GM21825 (cell line): ENCODE data around the gene SLC25A29.

Experiments
- ATAC-seq: cut with Tn5 transposase; IDR thresholded peaks from one replicate; pipeline ENCODE4 v1.9.1; 2021; ENCODE audit warnings: mild to moderate bottlenecking, moderate library complexity; ENCODE audit not compliant: unreplicated experiment

The SLC25A29 gene

DNA sequence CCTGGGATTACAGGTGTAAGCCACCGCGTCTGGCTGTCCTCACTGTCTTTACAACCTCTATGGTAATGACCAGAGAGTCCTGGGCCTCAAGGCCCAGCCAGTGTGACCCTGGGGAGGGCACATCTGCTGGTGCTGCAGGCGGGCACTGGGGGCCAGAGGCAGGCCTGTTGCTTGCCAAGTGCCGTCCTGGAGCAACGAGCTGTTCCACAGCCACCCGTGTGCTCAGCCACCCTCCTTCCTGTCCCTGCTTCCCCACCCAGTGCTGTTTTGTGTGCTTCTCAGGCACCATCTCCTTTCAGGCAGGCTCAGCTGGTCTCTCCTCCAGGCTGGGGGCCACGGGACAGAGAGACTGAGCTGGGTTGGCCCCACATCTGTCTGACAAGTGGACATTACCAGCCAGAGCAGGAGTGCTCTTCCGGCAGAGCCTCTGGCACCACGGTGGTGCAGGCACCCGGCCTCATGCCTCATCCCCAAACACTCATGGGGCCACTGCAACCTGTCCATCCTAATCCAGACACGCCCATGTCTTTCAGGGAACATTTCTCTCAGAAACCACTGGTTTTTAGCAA lies 25.9 kb upstream of the SLC25A29 start:
- ATAC-seq, result no peak

GRCh38 chr14:100330388-100330931 lies 24.2 kb upstream of the SLC25A29 start:
- ATAC-seq, result no peak

GRCh38 chr14:100330007-100330344 lies 23.7 kb upstream of the SLC25A29 start:
- ATAC-seq, result no peak

- ATAC-seq, result no peak
Observed at GRCh38 chr14:100329233-100330006, 23.2 kb upstream of the SLC25A29 start.

GRCh38 chr14:100328495-100329163 lies 22.4 kb upstream of the SLC25A29 start:
- no peak for ATAC-seq

- no peak for ATAC-seq
Observed at GRCh38 chr14:100327128-100327527, 20.9 kb upstream of the SLC25A29 start.

DNA sequence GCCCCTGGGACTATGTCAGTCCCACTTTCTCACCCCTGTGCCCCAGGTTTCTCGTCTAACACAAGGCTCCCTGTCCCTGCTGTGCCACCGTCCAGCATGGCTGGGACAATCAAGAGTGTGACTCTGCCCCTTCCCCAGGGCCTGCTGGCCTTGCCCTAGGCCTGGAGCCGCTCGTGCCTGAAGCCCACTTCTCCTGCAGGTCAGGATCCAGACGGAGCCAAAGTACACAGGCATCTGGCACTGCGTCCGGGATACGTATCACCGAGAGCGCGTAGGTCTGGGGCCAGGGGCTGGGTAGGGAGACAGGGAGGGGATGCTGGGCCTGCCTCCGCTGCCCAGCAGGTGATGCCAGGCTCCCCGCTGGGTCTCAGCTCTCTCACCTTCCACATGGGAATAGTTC lies 19.7 kb upstream of the SLC25A29 start:
- no peak for ATAC-seq

GRCh38 chr14:100325231-100325632 lies 19.0 kb upstream of the SLC25A29 start:
- ATAC-seq, result no peak

GRCh38 chr14:100323942-100324307 lies 17.7 kb upstream of the SLC25A29 start:
- ATAC-seq, result no peak

GRCh38 chr14:100323121-100323941 lies 17.1 kb upstream of the SLC25A29 start, which contains the start of gene SLC25A47:
SLC25A47 (plus strand) TSS chr14:100323339; CDS start chr14:100323415, 76 bp downstream.
- no peak for ATAC-seq

- no peak for ATAC-seq
Observed at GRCh38 chr14:100322138-100322957, 16.1 kb upstream of the SLC25A29 start.

DNA sequence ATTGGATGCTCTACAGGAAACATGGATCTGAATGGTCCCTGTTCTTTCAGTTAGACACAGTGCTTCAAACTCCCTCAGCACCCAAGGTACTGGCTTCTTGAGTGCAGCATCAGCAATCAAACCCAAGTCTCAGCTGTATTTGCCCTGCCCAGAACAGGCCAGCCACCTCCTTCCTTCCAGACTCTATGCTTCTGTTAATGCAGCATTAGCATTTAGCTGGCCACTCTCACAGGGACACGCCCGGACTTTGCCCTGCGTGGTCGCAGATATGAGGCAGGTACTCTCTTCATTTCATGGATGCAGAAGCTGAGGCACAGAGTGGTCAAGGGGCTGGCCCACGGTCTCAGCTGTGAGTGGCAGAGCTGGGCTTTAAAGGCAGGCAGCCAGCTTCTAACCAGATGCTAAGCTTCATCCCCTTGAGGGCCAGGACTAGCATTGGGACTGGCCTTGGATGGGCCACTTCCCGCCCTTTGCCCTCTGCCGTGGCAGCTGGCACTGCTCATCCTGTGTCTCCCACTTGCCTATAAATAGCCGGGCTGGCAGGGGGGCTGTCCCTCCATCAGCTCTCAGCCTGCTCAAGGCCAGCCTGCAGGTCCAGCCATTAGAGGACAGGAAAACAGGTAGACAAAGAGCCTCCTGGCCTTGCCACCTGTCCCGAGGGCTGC lies 15.4 kb upstream of the SLC25A29 start:
- no peak for ATAC-seq

- ATAC-seq, result no peak
Observed at GRCh38 chr14:100320157-100320856, 14.1 kb upstream of the SLC25A29 start.

- ATAC-seq, result peak; percentile 85
Observed at GRCh38 chr14:100317912-100318808, 11.9 kb upstream of the SLC25A29 start.

DNA sequence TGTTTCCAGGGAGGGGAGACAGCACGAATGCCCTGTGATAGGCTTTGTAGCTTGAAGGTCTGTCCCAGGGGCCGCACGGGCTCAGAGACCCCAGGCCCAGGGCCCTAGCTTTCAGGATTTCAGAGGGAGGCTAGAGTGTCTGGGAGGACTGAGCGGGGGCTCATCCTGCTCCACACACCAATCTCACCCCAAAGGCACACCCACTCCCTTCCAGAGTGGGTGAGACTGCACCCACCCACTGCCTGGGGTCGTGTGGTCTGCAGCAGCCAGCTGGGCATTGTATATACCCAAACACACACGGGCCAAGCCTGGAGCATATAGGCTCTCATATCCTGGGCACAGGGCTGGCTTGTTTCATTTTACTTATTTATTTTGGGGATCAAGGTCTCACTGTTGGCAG lies 11.1 kb upstream of the SLC25A29 start:
- no peak for ATAC-seq

GRCh38 chr14:100314724-100315123 lies 8.5 kb upstream of the SLC25A29 start:
- ATAC-seq, result no peak

DNA sequence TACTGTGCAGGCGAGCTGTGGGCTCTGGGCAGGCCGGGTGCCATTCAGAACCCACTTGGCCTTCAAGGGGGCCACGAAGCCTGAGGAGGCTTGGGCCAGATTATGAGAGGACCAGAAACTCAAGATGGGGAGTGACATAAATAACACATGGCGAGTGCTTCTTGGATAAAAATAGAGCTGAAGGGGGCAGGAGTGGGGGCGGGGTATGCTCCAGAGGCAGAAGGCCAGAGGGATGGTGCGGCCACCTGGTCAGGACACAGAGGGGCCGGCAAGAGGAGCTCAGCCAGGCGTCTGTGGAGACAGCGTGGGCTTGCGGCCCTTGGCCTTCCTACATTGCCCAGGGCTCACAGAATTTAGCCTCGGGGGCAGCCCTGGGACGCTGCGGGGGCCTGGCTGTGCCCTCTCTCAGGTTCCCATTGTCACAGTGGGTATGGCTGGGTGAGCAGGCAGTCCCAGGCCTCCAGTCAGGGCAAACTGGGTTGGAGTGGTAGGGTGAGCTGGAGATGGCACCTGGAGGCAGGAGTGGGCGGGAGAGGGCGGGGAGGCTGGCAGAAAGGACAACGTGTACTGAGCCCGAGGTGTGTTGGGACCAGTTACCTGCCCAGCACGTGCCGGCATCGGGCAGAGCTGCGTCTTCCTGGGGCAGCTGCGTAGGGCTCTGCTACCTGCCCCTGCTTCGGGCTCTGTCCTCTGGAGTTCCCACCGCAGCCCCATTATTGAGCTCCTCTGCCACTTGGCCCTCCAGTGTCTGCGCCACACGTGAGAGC lies 7.4 kb upstream of the SLC25A29 start:
- no peak for ATAC-seq
